GM06990 (cell line): Measurements from ENCODE around the gene KSR1.
"Not testable (repeated sequence)": the region's sequence is repeated elsewhere in the genome, so short reads cannot be mapped to it uniquely, and the experiment has no call there.

Experiments
- DNase-seq: peaks from one replicate; pipeline ENCODE4 v3.0.0-alpha.2; 2011; ENCODE audit not compliant: insufficient read length; ENCODE audit errors: extremely low read depth
- H3K27me3 ChIP-seq: replicated peaks from 2 replicates; pipeline ENCODE4 v1.6.0; 2011; ENCODE audit warnings: low read length; ENCODE audit not compliant: control insufficient read depth, insufficient read depth
- H3K36me3 ChIP-seq: 2 replicates; pipeline ENCODE4 v1.5.1; 2011; ENCODE audit warnings: low read length; ENCODE audit not compliant: control insufficient read depth, insufficient read depth
- H3K4me3 ChIP-seq: replicated peaks from 2 replicates; pipeline ENCODE4 v1.5.1; 2011; ENCODE audit warnings: low read depth, mild to moderate bottlenecking, control low read depth, low read length
- TF ChIP-seq, protein P1 (sequence below): IDR thresholded peaks from 2 replicates; pipeline ENCODE4 v1.5.1; 2011; ENCODE audit warnings: low read length, control low read depth, mild to moderate bottlenecking, inconsistent platforms; ENCODE audit not compliant: insufficient read depth, poor library complexity, severe bottlenecking

Gene KSR1

DNA sequence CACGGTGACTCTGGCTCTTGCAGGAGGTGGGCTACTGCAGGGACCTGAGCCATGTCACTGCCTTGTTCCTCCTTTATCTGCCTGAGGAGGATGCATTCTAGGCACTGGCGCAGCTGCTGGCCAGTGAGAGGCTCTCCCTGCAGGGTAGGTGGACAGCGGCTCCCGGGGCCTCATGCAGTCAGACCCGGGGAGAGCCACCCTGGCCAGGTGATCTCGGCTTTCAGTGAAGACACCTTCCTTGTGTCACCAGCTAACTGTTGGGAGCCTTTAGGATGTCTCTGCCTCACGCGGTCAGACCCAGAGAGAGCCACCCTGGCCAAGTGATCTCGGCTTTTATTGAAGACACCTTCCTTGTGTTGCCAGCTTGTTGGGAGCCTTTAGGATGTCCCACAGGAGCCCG is 31.7 kb upstream of the KSR1 start:
- DNase-seq: no peak
- Histone ChIP-seq H3K4me3 (no peak overlapping the region), H3K27me3 (no peaks in the 10 kb centered on the region), H3K36me3 (no peaks in the 10 kb centered on the region)
- TF ChIP-seq, protein P1, sequence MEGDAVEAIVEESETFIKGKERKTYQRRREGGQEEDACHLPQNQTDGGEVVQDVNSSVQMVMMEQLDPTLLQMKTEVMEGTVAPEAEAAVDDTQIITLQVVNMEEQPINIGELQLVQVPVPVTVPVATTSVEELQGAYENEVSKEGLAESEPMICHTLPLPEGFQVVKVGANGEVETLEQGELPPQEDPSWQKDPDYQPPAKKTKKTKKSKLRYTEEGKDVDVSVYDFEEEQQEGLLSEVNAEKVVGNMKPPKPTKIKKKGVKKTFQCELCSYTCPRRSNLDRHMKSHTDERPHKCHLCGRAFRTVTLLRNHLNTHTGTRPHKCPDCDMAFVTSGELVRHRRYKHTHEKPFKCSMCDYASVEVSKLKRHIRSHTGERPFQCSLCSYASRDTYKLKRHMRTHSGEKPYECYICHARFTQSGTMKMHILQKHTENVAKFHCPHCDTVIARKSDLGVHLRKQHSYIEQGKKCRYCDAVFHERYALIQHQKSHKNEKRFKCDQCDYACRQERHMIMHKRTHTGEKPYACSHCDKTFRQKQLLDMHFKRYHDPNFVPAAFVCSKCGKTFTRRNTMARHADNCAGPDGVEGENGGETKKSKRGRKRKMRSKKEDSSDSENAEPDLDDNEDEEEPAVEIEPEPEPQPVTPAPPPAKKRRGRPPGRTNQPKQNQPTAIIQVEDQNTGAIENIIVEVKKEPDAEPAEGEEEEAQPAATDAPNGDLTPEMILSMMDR: no peak

DNA sequence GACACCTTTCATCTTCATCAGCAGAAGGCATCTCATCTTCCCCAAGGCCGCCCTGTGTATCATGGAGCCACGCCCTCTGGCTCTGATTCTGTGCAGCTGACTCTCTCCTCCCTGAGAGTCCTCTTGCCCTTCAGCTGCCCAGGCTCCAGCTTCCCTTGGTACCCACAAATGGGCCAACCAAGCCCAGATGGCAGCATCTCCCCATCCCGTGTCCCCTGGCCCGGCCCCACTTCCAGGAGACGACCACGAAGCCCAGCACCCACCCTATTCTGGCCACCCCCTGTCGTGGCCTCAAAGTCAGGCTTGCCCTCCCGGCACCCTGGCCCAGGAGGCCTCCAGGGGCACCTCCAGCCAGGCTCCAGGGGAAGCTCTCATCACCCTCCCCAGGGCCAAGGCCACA is 31.3 kb upstream of the KSR1 start:
- Histone ChIP-seq H3K4me3 (no peak overlapping the region), H3K27me3 (no peaks in the 10 kb centered on the region), H3K36me3 (no peaks in the 10 kb centered on the region)
- DNase-seq: no peak
- TF ChIP-seq, protein P1: no peak

DNA sequence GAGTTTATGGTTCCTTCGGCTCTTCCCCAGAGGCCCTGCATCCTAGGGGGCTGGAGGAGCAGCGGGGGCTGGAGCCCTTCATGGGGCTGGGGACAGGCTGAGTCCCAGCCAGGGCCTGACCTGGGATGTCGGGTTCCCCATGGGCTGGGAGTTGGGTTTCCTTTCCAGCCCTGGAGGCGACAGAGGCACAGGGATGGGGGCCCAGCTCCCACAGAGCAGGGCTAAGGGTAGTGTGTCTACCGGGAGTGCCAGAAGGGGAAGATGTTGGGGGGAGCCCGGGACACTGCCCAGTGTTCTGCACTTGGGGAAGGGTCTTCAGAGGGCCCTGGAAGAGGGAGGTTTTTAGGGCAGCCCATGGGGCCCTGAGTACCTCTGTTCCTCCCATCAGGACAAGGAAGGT is 30.7 kb upstream of the KSR1 start:
- H3K27me3 ChIP-seq, H3K36me3 ChIP-seq, DNase-seq, H3K4me3 ChIP-seq: not testable (repeated sequence)

DNA sequence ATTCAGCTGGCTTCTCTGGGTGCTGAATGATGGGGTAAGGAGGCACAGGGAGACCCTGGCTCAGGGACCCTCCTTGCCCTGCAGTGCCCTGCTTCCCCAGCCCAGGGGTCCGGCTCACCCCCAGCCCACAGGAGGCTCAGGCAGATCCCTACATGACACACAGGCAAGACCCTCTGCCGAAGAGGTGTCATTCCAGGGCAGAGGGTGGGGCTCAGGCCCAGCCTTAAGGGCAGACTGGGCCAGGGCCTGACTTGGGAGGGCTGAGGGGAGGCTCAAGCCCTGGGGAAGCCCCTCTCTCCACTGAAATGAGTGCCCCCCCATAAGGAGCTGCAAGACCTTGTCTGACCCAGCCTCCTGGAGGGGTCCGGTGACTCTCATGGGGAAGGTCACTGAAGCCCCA is 30.3 kb upstream of the KSR1 start:
- no peak for DNase-seq
- no peak overlapping the region for H3K4me3 ChIP-seq
- H3K36me3 ChIP-seq: no peaks in the 10 kb centered on the region
- H3K27me3 ChIP-seq: no peaks in the 10 kb centered on the region
- TF ChIP-seq, protein P1: no peak

DNA sequence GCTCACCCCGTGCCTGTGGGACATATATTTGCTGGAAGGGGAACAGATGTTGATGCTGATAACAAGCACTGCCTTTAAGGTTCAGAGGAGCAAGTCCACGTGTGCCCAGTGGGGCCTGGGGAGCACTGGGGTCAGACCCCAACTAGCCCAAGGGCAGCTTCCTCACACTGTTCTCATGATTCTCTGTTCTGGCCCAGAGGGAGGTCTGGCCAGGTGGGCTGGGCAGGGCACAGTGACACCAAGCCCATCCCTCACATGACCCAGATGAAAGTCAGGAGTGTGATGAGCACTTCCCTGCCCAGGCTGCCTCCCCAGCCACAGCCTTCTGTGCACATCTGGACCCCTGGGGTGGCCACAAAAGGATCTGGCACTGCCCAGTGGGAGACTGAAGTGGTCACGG is 29.8 kb upstream of the KSR1 start:
- H3K27me3 ChIP-seq, H3K4me3 ChIP-seq, DNase-seq, H3K36me3 ChIP-seq: not testable (repeated sequence)

DNA sequence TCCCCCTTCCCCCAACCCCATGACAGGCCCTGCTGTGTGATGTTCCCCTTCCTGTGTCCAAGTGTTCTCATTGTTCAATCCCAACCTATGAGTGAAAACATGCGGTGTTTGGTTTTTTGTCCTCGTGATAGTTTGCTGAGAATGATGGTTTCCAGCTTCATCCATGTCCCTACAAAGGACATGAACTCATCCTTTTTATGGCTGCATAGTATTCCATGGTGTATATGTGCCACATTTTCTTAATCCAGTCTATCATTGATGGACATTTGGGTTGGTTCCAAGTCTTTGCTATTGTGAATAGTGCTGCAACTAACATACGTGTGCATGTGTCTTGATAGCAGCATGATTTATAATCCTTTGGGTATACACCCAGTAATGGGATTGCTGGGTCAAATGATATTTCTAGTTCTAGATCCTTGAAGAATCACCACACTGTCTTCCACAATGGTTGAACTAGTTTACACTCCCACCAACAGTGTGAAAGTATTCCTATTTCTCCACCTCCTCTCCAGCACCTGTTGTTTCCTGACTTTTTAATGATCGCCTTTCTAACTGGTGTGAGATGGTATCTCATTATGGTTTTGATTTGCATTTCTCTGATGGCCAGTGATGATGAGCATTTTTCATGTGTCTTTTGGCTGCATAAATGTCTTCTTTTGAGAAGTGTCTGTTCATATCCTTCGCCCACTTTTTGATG is 28.9 kb upstream of the KSR1 start:
- not testable (repeated sequence) for H3K4me3 ChIP-seq, DNase-seq, H3K36me3 ChIP-seq, H3K27me3 ChIP-seq

DNA sequence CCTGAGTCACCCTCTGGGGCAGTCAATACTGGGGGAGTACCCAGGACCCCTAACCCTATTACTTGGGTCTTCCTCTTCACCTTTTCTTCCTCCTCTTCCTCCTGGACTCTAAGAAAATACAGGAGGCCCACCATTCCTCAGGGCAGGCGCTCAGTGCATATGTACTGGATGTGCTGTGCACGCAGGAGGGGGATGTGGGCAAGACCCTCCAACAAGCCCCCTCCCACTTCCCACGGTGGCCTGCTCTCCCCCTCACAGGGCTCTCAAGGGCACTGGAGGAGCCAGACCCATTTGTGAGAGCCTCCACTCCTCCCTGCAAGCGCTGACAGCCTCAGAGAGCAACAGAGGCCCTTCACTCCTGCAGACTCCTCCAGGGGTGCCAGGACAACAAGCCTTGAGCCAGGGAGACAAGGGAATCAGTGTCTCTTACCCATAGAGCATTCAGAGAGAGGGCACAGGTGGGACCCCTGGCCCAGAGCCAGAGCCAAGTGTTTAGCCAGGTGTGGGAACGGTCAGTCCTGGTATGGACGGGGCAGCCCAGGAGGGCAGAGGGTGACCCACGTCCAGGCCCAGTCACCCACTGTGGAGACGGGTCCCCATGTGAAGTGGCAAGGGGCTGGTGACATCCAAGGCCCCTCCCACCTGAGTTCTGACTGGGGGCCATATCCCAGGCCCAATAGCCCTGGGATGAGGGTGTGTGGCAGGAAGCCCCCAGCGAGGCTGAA is 27.3 kb upstream of the KSR1 start:
- DNase-seq: no peak
- no peak overlapping the region for H3K4me3 ChIP-seq
- no peaks in the 10 kb centered on the region for H3K27me3 ChIP-seq
- H3K36me3 ChIP-seq: no peaks in the 10 kb centered on the region
- TF ChIP-seq, protein P1: no peak
